Fibroblast of gingiva (primary cell): Measurements from ENCODE around the gene ESYT2.

Source experiments
- DNase-seq: peaks from one replicate; pipeline ENCODE4 v3.0.0-alpha.2; 2011; ENCODE audit warnings: low read depth

The ESYT2 gene

GRCh38 chr7:158695726-158696452 lies 133.4 kb downstream of the ESYT2 start:
- peak; percentile 82 for DNase-seq

GRCh38 chr7:158695056-158695455 lies 134.3 kb downstream of the ESYT2 start:
- DNase-seq: no peak

DNA sequence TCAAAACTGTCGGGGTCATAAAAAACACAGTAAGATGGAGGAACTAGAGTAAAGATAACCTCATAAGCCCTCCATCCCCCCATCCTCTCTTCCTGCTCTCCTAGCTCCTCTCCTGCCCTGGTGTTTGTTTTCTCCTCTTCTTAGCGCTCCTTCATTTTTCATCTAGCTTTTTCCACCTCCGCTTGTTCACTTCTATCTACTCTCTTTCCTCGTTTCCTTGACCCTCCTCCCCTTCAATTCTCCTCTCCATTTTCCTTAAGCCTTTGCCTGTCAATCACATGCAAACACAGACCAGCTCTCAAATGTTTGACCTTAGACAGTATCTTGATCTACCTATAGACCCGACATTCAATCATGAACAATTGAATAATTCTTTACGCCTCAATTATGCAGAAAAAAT lies 134.7 kb downstream of the ESYT2 start:
- no peak for DNase-seq

- no peak for DNase-seq
These were observed 139.8 kb downstream of the ESYT2 start for GRCh38 chr7:158689488-158689887.

- DNase-seq: no peak
These were observed 141.9 kb downstream of the ESYT2 start for GRCh38 chr7:158687406-158687805.

DNA sequence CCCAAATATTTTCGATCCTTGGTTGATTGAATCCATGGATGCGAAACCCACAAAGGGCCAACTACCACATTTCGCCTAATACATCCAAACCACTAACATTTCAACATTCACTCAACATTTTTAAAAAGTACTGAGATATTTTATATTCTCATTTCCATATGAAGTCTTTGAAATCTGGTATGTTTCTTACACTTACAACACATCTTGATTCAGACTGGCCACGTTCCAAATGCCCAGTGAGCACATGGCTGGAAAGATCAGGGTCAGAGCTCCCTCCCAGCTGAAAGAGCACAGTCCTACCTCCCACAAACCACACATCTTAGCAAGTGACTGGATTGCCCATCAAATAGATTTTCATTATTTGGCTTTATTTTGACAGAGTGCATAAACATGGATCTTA lies 143.6 kb downstream of the ESYT2 start:
- peak; percentile 81 for DNase-seq

GRCh38 chr7:158684329-158684728 lies 145.0 kb downstream of the ESYT2 start:
- peak; percentile 56 for DNase-seq

- no peak for DNase-seq
These were observed 145.8 kb downstream of the ESYT2 start for GRCh38 chr7:158683541-158683940.

GRCh38 chr7:158682456-158682855 lies 146.9 kb downstream of the ESYT2 start:
- DNase-seq: peak; percentile 57
